Prostate gland (tissue), 2 donors: ENCODE results near the gene POLE.

Experiments used
- CTCF ChIP-seq, 4 experiments: fragments of 200-600 bp in 2 of 4; fragments of 450-650 bp in 2 of 4; sonication (generic) in 2 of 4; IDR thresholded peaks; 1 replicate in 3 of 4; 2 replicates in 1 of 4; pipeline ENCODE4 v1.5.1; 2016 to 2019; ENCODE audit warnings: antibody characterized with exemption in 4 of 4, mild to moderate bottlenecking in 2 of 4, moderate library complexity in 2 of 4
- POLR2A ChIP-seq: fragments of 450-650 bp; IDR thresholded peaks from one replicate; pipeline ENCODE4 v1.6.1; 2016; ENCODE audit warnings: antibody characterized with exemption, mild to moderate bottlenecking

- TF ChIP-seq POLR2A: no peak
- TF ChIP-seq CTCF (IDR thresholded peaks at IDR 0.05): no peak
Measured at GRCh38 chr12:132604151-132604618, 83.0 kb downstream of the POLE start.
